Midbrain (tissue), 1 donor: ENCODE data around the gene SNX32.
"Not testable (repeated sequence)": the region's sequence is repeated elsewhere in the genome, so short reads cannot be mapped to it uniquely, and the experiment has no call there.

Source experiments
- DNase-seq: peaks from one replicate; lab custom pipeline; 2025; lab: John Stamatoyannopoulos, UW

The SNX32 gene

DNA sequence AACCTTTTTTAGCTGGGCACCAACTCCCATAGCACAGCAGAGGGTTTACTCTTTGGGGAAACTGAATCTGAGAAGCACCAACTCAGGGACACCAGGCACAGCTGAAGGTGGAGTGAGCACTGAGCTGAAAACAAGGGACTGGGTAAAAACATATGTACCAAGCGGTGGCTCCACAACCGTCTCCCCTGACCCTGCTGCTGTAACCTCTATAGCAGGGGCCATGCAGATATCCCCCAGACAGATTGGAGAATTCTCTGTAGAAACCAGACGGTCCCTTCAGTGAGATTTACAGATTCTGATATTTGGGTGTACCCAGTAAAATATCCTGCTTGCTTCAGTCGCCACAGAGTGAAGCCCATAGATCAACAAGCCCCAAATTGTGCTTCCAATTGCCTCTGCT lies 4.3 kb upstream of the SNX32 start:
- no peak for DNase-seq

DNA sequence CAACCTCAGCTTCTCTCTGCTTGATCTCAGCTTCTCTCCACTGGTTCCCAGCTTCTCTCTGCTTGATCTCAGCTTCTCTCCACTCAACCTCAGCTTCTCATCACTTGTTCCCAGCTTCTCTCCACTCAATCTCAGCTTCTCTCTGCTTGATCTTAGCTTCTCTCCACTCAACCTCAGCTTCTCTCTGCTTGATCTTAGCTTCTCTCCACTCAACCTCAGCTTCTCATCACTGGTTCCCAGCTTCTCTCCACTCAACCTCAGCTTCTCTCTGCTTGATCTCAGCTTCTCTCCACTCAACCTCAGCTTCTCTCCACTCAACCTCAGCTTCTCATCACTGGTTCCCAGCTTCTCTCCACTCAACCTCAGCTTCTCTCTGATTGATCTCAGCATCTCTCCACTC lies 1.5 kb upstream of the SNX32 start:
- DNase-seq, result not testable (repeated sequence)

DNA sequence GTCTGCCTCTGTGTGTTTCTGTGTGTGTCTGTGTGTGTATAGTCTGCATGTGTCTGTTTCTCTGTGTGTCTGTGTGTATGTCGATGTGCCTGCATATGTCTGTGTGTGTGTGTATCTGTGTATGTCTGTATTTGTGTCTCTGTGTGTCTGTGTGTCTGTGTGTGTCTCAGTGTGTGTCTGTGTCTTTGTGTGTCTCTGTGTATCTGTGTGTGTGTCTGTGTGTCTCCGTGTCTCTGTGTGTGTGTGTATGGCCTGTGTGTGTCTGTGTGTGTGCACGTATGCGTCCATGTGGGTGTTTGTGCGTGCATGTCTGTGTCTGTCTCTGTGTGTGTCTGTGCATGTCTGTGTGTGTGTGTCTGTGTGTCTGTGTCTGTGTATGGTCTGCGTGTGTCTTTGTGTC lies 439 bp downstream of the SNX32 start:
- DNase-seq, result no peak

DNA sequence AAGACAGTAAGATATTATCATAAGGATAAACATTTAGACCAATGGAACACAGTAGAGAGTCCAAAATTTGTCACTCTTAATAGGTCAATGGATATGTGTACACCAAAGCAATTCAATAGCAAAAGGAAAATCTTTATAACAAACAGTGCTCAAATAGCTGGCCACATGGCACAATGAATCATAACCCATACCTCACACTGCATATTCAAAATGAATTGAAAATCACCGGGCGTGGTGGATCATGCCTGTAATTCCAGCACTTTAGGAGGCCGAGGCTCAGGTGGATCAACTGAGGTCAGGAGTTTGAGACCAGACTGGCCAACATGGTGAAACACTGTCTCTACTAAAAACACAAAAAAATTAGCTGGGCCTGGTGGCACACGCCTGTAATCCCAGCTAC lies 8.4 kb downstream of the SNX32 start:
- DNase-seq, result no peak

DNA sequence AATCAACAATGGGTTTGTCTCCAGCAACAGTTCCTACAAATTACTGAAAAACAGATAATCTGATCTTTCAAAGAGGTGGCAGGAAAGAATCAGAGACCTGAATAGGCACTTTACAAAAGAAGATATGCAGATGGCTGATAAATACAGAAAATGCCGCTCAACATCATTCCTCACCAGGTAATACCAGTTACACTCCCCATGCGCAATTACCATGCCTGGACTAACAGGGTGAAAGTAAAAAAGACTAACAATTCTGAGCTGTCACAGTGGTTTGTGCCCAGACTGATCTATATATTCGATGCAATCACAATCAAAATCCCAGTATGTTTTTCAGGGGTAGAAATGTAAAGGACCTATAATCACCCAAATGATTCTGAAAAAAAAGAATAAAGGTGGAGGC lies 10.0 kb downstream of the SNX32 start:
- no peak for DNase-seq

DNA sequence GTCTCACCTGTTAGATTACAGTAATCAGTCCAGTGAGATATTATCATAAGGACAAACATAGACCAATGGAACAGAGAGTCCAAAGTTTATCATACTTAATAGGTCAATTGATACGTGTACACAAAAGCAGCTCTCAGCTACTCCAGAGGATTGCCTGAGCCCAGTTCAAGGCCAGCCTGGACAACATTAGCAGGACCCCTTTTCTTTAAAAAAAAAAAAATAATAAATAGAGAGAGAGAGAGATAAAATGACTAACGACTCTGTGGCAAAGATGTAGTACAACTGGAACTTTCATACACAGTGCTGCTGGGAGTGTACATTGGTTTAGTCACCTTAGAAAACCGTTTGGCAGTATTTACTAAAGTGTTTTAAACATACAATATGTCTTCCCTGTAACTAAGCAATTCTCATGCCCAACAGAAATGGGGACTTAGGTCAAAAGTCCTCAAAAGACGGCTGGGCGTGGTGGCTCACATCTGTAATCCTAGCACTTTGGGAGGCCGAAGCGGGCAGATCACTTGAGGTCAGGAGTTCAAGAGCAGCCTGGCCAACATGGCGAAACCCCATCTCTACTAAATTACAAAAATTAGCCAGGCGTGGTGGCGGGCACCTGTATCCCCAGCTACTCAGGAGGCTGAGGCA lies 10.6 kb downstream of the SNX32 start:
- no peak for DNase-seq

DNA sequence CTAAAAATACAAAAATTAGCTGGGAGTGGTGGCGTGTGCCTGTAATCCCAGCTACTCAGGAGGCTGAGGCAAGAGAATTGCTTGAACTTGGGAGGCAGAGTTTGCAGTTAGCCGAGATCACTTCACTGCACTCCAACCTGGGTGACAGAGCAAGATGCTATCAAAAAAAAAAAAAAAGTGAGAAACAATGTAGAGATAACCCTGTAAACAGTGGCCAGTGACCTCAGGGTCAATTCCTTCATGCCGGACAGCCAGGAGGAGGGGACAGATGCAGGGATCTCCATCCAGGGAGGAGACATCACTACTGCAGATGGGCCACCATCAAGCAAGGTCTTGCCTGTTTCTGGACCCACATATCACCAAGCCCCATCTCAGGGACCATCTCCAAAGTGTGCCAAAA lies 14.0 kb downstream of the SNX32 start:
- no peak for DNase-seq

DNA sequence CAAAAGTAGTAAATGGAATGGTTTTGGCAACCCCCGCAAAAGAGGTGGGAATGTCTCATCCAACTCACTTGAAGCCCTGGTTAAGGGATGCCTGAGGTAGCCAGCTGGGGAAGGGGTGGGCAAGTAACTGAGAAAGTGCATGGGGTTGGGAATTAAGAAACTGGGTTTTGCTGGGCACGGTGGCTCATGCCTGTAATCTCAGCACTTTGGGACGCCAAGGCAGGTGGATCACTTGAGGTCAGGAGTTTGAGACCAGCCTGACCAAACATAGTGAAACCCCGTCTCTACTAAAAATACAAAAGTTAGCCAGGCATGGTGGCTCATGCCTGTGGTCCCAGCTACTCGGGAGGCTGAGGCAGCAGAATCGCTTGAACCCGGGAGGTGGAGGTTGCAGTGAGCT lies 14.9 kb downstream of the SNX32 start:
- DNase-seq, result not testable (repeated sequence)

DNA sequence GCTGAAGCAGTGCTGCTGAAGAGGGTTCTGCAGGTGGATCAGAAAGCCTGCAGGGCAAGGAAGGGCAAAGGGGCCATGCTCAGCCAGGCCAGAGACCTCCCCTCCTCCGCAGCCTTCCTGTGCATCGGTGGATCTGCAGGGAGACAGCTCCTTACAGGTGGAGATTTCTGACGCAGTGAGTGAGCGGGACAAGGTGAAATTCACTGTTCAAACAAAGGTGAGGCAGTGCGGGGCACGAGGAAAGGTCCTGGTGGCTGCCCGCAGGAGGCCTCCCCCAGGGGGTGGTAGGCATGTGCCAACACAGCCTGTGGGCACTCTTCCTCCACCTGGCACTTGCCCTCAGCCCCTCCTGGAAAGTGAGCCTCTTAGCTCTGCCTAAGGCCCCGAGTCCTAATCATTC lies 15.6 kb downstream of the SNX32 start:
- DNase-seq, result no peak

DNA sequence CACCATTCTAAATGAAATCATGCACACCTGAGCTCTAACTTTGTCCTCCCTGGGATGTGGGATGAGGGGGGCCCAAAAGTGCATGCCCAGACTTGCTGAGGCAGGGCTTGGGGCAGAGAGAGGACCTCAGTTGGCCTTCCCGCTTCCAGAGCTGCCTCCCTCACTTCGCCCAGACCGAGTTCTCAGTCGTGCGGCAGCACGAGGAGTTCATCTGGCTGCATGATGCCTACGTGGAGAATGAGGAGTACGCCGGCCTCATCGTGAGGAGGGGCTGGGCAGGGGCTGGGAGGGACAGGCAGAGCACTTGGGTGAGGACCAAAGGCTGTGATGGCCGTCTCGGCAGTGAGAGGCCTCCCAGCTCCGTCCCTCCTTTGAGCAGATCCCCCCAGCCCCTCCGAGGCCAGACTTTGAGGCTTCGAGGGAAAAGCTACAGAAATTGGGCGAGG lies 16.0 kb downstream of the SNX32 start:
- no peak for DNase-seq

DNA sequence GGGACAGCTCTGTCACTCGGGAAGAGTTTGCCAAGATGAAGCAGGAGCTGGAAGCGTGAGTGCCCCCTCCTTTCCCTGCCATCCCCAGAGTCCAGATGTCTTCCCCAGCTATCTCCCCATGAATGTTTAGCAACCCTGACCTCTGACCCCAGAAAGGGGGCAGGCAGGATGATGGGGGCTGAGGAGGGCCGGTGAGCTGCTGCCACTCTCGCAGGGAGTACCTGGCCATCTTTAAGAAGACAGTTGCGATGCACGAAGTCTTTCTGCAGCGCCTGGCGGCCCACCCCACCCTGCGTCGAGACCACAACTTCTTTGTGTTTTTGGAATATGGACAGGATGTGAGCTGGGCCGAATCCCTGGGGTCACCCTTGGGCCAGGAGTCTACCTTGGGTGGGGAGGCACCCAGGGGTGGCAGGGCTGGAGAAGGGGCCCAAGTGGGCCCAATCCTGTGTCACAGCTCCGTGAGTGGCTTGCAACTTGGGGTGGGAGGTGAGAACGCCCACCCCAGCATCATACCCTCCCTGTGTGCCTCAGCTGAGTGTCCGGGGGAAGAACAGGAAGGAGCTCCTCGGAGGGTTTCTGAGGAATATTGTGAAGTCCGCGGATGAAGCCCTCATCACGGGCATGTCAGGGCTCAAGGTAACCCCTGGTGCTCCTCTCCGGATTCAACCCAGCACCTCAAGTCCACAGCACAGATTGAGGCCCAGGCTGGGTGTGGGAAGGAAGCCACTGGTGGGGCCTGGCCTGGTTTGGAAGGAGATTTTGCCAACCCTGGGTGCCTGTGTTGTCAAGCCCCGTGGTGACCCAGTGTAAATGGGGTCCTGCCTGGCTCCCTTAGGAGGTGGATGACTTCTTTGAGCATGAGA lies 16.7 kb downstream of the SNX32 start:
- no peak for DNase-seq

DNA sequence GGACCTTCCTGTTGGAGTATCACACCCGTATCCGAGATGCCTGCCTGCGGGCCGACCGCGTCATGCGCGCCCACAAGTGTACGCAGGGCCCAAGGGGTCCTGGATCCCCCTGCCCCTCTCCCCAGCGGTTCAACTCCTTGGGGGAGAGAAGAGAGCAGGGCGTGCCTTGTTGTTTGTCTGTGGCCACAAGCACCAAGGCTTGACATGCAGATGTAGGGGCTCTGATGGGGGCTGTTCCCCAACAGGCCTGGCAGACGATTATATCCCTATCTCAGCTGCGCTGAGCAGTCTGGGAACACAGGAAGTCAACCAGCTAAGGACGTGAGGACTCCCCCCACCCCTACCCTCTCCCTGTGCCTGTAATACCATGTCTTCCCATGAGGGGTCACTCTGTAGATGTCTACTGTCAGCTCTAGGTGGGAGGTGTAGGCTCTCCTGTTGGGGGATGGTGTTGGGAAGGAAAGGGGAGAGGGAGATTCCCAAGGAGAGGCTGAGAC lies 17.4 kb downstream of the SNX32 start:
- DNase-seq, result no peak

DNA sequence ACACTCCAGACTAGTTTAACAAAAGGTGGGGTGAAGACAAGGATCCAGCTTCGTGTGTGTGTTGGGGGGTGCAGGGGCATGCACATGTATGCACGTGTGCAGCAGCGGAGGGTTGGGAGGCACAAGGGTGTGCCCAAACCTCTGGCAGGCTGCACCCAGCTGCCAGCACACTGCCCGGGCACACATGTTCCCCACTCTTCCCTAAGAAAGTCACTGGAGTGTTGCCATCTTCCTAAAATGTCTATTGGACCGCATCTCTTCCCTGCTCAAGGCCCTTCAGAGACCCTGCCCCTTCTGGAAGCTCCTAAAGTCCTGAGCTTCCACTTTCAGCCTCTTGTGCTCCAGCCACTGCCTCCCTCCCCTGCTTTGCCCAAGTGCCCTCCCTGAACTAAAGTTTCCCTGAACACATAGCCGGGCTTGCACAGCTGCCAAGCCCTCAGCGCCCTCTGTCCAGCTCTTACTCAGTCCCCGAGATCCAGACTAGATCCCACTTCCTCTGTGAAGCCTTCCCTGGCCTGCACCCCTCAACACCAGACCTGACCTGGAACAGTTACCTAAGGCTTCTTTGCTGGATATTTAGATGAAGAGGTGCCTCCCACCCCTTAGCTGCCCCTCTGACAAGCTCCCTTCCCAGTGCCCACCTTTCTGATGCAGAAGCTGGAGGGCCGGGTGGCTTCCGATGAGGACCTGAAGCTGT lies 18.2 kb downstream of the SNX32 start:
- no peak for DNase-seq

DNA sequence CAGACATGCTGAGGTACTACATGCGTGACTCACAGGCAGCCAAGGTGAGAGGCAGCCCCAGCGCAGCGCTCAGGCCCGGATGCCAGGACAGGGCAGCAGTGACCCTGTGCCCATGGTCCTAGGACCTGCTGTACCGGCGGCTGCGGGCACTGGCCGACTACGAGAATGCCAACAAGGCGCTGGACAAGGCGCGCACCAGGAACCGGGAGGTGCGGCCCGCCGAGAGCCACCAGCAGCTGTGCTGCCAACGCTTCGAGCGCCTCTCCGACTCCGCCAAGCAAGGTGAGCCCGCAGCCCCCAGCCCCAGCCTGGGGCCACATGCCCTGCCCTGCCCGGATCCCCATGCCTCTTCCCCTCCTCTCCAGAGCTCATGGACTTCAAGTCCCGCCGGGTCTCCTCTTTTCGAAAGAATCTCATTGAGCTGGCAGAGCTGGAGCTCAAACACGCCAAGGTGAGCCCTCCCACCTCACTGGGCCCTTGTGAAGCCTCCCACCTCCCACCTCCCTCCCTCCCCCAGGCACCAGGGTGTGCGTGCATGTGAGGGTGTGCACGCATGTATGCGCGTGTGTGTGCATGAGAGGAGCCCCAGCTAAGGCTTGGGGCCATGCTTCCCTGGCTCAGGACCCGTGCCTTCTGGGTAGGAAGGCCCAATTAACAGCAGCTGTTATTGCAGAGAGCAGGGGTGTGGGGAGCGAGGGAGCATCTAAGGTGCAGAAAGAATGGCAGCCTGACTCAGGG lies 18.9 kb downstream of the SNX32 start:
- DNase-seq, result no peak

DNA sequence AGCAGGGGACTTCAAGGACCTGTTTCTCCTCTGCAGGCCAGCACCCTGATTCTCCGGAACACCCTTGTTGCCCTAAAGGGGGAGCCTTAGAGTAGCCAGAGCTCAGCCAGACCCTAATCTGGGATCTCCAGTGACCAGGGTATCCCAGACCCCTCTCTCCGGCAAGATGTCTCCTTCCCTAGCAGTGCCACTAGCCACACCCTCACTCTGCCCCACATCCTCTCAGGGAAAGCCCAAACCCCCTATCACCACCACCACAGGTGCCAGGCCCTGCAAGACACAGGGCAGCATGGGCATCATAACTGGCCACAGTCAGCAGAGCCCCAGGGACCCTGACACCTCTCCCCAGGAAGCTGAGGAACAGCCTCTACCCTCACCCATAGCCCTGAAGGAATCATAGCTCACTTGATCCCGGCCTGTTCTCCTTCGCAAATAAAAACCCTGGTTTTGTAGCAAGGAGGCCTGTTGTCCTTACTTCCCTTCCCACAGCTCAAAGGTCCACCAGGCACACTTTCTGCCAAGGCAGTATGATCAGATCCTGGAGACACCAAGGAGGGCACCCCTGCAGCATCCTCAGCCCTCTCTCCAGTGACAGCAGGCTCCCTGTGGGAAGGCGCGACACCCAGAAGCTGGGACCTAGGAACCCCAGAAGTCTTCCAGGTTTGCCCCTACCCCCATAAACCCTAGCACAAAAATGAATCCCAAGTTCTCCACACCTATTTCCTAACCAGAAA lies 19.6 kb downstream of the SNX32 start:
- DNase-seq, result no peak

DNA sequence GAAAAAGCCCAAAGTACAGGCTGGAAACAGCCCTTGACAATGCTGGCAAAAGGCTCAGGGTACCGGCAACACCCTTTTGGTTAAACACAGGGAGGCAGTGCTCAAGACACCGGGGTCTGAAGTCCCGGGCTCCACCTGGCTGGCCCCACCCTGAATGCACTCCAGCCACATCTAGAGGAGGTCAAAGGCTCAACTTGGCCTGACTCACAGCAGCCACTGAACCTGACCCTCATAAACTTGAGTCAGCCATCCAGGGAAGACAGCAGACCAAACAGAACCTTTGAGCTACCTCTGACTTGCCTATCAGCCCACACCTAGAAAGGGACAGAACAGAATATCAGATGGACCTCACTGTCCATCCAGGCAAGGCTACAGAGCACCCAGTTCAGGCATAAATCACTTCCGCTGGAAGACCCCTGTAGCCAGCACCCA lies 20.4 kb downstream of the SNX32 start:
- DNase-seq, result no peak

DNA sequence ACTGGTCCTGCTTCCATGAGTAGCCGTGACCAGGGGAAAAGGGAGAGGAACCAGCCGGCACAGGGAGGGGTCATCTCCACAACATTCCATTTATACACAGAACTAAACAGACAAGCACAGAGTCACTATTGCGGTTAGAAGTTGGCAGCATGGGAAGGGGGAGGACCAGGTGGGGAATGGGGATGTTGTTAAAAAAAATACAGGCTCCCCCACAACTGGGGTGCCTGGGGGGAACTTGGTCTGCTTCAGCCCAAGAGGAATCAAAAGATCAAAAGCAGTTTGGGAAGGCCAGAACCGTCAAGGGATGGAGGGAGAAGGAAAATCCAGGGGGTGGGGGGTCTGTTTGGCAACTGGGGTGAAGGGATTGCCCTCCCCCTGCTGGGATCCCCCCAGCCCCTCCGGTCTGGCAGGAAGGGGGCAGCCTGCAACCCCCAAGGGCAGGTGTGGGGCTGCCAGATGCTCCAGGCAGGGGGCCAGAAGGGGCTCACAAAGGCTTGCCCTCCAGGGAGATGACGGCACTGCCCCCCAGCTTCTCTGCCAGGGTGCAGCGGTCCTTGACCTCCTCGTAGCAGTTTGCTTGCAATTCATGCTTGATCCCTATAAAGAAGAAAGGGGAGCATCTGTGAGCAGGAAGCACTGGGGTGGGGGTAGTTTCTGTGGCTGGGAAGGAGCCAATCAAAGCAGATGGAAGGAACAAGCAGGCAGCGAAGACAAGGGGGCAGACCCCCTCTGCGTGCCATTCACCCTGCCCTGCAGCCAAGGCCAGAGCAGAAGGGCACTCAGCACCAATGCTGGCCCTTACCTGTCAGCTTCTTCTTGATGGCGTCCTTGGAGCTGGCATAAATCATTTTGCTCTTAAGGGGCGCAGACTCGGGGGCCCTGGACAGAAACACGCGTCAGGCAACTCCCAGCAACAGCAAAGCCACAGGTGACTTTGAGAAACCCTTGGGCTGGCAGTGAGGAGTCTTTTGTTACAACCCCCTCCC lies 21.4 kb downstream of the SNX32 start:
- DNase-seq, result no peak

DNA sequence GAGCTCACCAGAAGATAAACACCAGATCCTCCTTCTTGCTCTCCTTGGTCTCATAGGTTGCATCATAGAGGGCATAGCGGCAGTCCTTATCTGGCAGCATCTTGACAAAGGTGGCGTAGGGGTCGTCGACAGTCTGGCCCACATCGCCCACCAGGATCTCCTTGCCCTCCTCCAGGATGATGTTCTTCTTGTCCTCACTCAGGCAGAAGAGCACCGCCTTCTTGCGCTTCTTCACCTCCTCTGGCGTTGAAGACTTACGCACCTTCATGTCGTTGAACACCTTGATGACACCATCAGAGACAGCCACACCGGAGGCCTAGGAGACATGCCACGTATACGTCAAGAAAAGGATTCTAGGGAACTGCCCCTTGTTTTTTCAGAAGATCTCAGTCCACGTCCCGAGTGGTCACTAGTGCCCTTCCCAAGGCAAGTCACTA lies 22.2 kb downstream of the SNX32 start:
- DNase-seq, result no peak

DNA sequence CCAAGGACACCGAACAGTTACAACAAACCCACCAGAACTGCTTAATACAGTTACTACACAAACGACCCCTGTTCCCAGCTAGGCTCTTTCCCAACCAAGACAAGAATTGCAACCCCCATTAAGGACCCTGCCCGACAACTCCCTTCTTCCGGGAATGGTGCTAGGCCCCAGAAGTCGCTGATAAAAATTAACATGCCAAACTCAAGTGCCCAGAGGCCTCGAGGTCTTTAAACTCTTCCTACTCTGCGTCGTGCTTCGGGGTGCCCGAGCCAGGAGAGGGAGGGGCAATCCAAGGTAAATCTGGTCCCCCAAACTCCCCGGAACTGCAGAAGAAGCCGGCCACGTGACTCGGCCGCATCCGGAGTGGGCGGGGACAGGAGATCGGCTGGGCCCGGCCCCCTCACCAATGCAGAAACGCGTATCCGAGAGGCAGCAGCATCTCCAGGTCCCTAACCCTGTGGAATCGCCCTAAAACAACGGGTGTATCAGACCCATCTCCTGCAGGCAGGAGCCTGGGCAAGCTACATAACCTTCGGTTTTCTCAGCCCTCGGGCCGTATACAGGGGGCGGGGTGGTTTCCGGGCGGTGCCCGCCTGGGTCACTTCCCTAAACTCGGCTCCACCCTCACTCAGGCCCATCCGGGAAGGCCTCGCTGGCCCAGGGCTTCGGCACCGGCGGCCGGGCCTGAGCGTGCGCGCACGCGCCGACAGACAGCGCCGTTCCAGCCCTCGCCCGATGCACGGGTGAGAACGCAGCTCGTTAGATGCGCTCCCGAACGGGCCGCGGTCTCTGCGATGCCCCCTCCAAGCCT lies 23.1 kb downstream of the SNX32 start:
- DNase-seq, result peak; percentile 72
